Muscle of arm (tissue), 14 donors: ENCODE data around the gene GANAB. TPM values are rescaled to one million over a fixed set of nuclear protein-coding genes. Genes with fewer than 3 reads are reported as not detected.
"Not testable (repeated sequence)": the region's sequence is repeated elsewhere in the genome, so short reads cannot be mapped to it uniquely, and the experiment has no call there.

Source experiments
- DNase-seq: peaks from one replicate; pipeline ENCODE4 v3.0.0-alpha.2; 2013
- long read RNA-seq, 11 donors: transcript quantifications; one replicate each; lab custom pipeline, GENCODE V29; 2026
- polyA plus RNA-seq, 12 donors: library from polyadenylated mRNA; unstranded; fragments of 120-200 nt; gene quantifications; one replicate each; pipeline ENCODE4 v1.2.1, GENCODE V29; 2013; ENCODE audit not compliant: insufficient read length in 12 of 12

GANAB gene
- 100 to 1,000 TPM; 131 to 283 (median 176) TPM for polyA plus RNA-seq
- long read RNA-seq, donor 1, transcript GANAB-202 (24 exons, 3,608 nt) = major isoform, 6 of 50 reads
- long read RNA-seq, donor 1, partial matches to known transcripts = 39 of 50 reads
- long read RNA-seq, donor 1, other reads (novel, unspliced or antisense) = 0 of 50 reads
- long read RNA-seq, donor 2, partial matches to known transcripts = 0 of 10 reads
- long read RNA-seq, donor 2, other reads (novel, unspliced or antisense) = 0 of 10 reads
- long read RNA-seq, donor 3, transcript GANAB-202 (24 exons, 3,608 nt) = major isoform, 6 of 47 reads
- long read RNA-seq, donor 3, partial matches to known transcripts = 41 of 47 reads
- long read RNA-seq, donor 3, other reads (novel, unspliced or antisense) = 0 of 47 reads
- long read RNA-seq, donor 4, partial matches to known transcripts = 0 of 1 reads
- long read RNA-seq, donor 4, other reads (novel, unspliced or antisense) = 0 of 1 reads
- long read RNA-seq, donor 5 = 0 reads
- long read RNA-seq, donor 6, partial matches to known transcripts = 0 of 2 reads
- long read RNA-seq, donor 6, other reads (novel, unspliced or antisense) = 0 of 2 reads
- long read RNA-seq, donor 7, partial matches to known transcripts = 0 of 6 reads
- long read RNA-seq, donor 7, other reads (novel, unspliced or antisense) = 0 of 6 reads
- long read RNA-seq, donor 8, transcript GANAB-202 (24 exons, 3,608 nt) = major isoform, 5 of 56 reads
- long read RNA-seq, donor 8, partial matches to known transcripts = 46 of 56 reads
- long read RNA-seq, donor 8, other reads (novel, unspliced or antisense) = 0 of 56 reads
- long read RNA-seq, donor 9, partial matches to known transcripts = 13 of 19 reads
- long read RNA-seq, donor 9, other reads (novel, unspliced or antisense) = 0 of 19 reads
- long read RNA-seq, donor 10, partial matches to known transcripts = 0 of 7 reads
- long read RNA-seq, donor 10, other reads (novel, unspliced or antisense) = 0 of 7 reads
- long read RNA-seq, donor 11, transcript GANAB-208 (4 exons, 608 nt) = major isoform, 6 of 29 reads
- long read RNA-seq, donor 11, partial matches to known transcripts = 15 of 29 reads
- long read RNA-seq, donor 11, other reads (novel, unspliced or antisense) = 0 of 29 reads

DNA sequence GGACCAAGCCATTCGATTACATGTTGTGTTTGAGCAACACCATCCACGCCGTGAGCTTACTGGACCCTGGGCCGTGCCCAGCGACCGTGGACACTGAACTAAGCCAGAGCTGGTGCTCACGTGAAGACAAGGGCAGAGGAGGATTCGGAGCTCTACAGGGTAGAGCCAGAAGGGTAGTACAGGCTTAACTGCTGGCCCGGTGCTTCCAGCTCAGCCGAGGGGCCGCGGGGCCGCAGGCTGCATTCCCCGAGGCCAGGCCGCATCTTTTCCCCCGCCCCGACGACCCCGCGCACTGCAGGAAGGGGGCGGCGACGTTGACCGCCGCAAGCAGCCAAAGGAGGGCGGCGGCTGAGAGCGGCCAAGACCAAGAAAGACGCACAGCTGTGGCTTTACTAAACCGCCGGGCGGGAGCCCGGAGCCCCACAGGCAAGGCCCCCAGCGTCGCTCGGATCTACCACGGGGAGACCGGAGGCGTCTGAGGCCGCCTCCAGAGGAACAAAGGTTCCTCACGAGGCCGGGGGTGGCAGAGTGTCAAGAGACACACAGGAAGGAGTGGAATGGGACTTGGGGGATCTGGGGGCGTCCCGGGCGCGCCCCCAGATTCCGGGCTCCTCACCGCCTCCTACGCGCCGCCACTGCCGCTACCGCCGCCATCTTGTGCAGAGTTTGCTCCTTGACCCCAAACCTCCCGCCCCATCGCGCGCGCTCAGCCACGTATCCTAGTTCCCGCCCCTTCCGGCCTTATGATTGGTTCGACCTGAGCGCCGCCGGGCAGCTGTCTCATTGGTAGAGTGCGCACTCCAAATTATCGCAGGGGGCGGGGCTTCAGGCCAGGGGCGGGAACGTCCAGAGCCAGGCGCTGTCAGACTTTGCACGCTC, at the start of gene GANAB:
TSS of gene GANAB (minus strand) at position 668 of the 879 bp plus-strand sequence. CDS start at position 654, 14 bp downstream.
- peak; percentile 99 for DNase-seq

DNA sequence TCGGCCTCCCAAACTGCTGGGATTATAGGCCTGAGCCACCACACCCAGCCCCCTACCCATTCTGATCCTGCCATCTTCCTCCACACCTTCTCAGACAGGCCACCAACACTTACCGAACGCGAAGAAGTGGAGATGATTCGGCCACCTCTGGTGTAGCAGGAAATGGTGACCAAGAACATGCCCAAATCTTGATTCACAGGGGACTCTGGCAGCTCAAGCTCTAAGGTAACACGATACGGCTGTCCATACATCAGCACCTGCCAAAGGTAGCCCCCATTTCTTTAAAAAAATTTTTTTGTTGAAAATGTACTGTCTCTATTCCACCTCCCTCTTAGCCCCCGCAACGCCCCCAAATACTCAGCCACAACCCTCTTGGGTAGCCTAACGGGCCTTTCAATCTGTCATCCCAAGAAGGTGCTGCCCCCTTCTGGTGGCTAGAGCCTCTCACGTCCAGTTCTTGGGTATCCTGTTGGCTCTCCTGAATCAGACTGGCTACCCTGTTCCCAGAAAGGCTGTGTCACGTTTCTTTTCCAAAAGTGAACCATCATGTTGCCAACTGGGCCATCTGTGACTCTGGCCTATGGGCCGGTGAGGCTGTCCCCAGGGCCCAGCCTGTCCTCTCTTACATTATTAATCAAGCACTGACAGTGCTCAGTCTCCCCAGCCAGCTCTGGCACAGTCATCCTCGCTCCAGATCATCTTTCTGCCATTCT, 48.2 kb upstream of the GANAB start:
- DNase-seq = peak; percentile 80

DNA sequence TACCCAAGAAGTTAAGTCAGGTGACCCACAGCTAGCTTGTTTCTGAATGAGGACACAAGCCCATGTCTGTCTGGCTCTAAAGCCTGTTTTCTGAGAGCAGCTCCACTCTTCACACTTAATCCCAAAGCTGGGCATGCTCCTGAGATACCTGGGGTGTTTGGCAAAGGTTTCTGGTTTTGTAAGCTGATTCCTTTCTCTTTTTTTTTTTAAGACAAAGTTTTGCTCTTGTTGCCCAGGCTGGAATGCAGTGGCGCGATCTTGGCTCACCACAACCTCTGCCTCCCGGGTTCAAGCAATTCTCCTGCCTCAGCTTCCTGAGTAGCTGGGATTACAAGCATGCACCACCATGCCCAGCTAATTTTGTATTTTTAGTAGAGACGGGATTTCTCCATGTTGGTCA, 47.2 kb upstream of the GANAB start:
- not testable (repeated sequence) for DNase-seq

DNA sequence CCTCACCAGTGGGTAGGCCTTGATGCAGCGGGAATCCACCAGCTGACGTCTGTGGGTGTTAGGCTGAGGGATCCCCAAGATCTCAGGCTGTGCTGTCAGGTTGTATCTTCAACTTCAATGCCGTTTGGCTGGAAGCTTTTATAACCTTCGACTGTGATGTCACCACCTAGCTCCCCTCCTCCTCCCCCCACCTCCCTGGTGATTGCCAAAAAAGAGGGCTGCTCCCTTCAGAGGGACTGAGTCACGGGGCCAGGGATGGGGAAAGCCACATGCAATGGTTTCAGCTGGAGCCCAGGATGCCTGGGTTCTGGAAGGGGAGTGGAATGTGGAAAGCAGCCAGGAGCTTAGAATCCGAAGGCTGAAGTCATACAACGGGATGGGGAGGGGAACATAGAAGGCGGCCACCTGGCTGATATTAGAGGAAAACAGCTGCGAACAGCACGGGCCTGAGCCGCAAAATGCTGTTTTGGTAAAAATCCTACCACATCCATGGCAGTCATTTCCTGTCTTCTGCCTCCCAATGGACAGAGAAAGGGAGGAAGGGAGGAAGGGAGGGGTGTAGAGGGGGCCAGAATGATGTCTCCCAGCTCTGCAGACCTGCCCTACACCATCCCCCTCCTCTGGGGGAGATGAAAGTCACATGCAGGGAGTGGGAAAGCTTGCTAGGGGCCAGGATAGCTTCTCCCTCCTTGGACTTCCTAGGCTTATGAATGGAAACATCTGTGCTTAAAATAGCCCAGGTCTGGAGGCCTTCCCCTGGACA, 43.2 kb upstream of the GANAB start, which contains the start of gene LRRN4CL:
TSS of gene LRRN4CL (minus strand) at position 110 of the 763 bp plus-strand sequence. CDS start 1,022 bp downstream, outside the sequence.
- DNase-seq = peak; percentile 92

DNA sequence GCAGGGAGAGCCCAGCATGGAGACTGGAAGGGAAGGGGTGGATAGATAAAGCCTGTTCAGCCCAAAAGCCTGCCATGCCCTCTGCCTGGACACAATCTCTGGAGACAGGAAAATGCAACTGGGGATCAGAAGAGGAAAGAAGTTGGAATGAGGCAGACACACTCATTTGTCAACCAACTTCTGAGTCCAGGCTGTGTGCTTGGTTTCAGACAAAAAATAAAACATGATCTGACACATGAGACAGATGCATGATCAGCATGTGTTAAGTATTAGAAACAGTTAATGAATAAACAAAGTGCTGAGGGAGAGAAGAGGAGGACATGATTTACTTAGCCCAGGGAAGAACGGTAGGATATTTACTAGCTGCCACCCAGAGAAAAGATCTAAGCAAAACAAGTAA, 42.1 kb upstream of the GANAB start:
- DNase-seq = no peak

DNA sequence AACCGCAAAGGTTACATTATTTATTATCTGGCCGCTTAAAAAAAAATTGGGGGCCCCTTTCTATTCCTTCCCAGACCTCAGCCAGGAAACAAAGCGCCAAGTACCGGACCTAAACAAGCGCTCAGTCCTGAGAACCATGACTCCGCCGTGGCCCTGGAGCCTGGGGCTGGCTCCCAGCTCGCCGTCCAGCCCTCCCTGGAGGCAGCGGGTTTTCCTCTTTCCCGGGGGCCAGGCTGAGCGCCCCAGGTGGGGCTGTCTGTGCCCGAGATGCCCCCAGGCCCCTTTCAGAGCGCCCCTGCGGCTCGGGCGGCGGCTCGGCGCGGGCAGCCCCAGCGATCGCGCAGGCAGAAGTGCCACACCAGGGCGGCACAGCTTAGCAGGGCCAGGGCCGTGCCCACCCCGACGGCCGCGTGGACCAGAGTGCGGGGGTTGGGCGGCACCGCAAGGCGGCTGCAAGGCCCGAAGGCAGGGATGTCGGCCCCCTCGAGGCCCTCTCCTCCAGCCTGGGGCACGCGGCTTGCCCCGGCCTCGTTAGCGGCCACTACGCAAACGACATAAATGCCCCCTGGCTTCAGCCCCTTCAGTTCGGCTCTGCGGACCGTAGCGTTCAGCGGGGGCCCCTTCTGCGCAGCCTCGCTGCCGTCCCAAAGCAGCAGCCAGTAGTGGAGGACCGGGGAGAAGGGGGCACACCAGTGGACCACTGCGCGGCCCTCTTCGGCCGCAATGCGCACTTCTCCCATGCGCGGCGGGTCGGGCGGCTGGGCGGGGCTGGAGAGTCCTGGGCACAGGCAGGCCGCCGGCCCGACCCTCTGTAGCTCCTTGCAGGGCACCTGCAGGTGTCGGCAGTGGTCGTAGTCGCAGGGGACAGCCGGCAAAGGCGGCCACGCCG, 41.3 kb upstream of the GANAB start:
- no peak for DNase-seq

DNA sequence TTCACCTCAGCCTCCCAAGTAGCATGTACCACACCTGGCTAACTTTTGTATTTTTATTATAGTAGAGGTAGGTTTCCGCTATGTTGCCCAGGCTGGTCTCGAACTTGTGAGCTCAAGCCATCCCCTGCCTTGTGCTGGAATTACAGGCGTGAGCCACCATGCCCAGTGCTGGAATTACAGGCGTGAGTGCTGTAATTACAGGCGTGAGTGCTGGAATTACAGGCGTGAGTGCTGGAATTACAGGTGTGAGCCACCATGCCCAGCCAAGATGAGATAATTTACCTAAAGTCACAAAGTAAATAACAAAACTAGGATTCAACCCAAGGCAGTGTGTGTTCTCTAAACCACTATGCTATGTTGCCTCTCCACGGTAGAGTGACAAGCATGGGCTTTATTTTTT, 36.1 kb upstream of the GANAB start:
- no peak for DNase-seq

DNA sequence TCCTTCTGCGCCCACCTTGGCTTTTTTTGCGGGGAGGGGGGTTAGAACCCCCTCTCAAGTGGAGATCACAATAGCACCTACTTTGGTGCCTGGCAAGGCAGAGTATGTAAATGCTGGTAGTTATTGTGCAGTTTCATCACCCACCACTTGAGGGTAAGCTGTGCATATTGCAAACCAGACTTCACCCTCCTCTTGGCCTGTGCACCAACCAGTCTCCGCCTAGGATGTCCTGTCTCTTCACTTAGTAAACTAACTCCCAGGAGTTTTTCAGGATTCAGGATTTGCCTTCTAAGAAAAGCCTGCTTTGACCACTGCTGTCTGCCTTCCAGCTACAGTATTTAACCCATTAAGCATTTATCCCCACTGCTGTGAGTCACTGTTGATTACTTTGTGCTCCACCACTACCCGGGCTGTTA, 34.4 kb upstream of the GANAB start:
- no peak for DNase-seq

DNA sequence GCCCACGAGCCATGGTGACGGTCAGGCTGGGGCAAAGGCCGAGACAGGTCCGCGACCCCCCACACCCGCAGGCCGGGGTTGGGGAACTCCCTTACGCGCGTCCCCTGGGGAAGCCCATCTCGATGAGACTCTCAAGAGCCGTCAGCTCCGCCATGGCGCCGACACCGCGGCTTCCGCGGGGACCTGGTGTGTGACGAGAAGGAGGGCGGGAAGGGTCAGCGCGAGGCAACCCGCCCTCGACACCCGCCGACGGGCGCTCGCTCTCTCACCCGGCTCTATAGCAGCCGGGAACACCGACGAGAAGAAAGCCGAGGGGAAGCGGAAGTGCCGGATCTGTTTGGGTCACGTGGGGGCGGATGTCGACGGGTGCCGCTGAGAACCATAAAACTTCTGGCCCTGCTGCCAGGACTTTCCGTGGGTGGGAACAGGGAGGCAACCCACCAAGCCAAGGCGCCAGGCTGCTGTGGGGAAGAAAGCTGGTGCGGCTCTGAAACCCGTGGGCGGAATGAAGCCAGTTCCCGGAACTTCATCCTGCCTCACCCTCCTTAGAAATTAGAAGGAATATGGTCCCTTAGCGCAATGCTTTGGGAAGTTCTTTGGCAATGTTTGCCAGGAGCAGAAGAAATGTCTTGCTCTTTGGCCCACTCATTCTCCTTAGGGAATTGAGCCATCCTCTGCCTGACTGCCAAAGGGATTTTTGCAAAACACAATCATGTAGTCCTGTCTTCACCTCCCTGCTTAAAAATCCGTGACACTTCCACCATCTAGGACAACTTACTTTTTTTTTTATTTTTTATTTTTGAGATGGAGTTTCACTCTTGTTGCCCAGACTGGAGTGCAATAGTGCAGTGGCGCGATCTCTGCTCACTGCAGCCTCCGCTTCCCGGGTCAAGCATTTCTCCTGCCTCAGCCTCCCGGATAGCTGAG, 32.6 kb upstream of the GANAB start, which contains the start of gene UBXN1:
TSS of gene UBXN1 (minus strand) at position 304 of the 927 bp plus-strand sequence. CDS start at position 154, 150 bp downstream.
- peak; percentile 94 for DNase-seq

DNA sequence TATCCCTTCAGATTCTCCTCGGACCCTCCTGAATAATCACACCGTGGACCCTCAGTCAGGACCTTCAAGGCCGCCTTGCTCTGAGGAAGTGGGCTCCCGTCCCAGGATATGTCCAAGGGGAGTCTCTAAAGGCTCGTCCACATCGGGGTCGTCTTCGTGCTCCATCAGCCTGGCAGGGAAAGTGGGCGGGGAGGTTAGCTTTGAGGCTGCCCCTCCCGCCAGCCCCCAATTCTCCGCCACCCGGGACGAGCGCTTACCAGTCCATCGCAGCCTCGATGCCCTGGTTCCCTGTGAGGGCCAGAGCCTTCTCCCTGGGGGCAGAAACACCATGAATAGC, 32.0 kb upstream of the GANAB start:
- no peak for DNase-seq

DNA sequence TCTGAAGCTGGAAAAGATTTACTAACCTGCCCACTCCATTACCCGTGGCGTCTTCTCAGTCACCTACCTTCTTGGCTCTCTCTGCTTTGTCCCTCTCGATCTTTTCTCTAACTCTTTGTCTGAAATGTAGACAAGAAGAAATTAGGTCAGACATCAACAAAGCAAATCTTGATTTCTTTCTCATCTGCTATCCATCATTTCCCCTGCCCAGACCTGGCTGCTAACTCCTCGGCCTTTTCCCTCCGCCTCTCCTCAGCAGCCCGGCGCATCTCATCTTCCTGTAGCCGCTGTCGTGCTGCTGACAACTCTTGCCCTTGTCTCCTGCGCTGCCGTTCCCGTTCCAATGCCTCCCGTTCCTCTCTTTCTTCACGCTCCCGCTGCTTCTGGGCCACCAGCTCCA, 31.3 kb upstream of the GANAB start:
- DNase-seq = no peak

DNA sequence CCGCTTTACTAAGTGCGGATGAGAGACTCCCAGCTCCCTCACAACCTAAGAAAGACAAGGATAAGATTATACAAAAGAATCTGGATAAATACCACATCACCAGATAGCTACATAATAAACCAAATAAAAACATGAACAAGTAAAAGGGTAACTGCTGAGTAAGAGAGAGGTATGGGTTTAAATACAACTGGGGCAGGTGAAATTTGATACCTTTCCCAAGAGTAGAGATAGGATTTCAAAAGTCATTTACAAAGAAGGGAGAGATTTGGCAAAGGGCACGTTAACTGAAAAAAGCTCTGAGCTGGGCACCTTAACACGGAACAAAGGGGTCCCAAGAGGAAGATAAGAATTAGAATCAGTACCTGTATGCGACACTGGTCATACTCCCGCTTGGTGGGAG, 30.7 kb upstream of the GANAB start:
- no peak for DNase-seq

DNA sequence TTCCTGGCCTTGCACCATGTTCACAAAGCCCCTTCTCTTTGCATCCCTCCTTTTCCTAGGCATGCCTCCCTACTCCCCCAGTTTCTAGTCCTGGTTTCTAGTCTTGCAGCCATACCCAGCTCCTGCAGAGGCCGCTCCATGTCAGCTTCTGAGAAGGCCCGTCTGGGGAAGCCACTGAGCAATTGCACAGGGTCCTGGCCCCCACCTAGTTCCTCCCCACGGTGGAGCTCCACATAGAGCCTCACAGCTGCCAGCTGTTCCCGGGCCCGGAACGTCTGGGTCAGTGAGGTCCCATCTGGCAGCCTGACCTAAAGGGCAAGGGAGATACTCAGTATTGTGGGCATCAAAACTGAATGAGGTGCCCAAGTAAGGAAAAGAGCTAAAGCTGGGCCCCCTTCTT, 30.3 kb upstream of the GANAB start:
- DNase-seq = no peak

DNA sequence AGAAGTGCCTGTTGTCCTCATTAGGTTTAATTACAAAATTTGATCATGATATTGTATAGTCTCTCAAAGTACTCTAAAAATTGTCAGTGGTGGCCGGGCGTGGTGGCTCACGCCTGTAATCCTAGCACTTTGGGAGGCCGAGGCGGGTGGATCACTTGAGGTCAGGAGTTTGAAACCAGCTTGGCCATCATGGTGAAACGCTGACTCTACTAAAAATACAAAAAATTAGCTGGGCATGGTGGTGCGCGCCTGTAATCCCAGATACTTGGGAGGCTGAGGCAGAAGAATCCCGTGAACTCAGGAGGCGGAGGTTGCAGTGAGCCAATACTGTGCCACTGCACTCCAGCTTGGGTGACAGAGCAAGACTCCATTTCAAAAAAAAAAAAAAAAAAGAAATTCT, 29.0 kb upstream of the GANAB start:
- DNase-seq = not testable (repeated sequence)

DNA sequence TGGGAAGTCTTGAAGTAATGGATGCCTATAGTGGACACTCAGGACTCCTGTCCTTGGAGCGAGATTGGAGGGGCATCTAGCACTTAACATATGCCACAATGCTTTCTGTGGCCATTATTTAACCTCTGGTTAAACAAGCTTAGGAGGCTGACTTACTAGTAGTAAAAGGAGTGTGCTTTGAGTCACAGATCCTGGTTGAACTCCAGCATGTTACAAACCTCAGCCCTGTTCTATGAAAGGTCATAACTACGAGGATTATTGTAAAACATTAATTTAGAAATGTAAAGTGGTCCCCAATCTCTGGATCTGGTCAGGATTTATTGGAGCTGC, 26.7 kb upstream of the GANAB start:
- no peak for DNase-seq

DNA sequence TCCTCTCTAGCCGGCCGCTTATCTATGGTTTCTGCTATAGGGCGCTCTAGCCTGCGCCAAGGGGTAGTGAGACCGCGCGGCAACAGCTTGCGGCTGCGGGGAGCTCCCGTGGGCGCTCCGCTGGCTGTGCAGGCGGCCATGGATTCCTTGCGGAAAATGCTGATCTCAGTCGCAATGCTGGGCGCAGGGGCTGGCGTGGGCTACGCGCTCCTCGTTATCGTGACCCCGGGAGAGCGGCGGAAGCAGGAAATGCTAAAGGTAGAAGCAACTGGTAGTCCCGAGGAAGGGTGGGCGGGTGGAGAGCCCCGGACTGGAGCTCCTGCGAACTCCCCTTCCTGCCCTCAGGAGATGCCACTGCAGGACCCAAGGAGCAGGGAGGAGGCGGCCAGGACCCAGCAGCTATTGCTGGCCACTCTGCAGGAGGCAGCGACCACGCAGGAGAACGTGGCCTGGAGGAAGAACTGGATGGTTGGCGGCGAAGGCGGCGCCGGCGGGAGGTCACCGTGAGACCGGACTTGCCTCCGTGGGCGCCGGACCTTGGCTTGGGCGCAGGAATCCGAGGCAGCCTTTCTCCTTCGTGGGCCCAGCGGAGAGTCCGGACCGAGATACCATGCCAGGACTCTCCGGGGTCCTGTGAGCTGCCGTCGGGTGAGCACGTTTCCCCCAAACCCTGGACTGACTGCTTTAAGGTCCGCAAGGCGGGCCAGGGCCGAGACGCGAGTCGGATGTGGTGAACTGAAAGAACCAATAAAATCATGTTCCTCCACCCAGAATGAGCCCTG, 25.4 kb upstream of the GANAB start, which contains the start of the genes LBHD1 and UQCC3:
TSS of gene LBHD1 (minus strand) at position 660 of the 782 bp plus-strand sequence. CDS start 2,236 bp downstream, outside the sequence.
TSS of gene UQCC3 (plus strand) at position 66 of the 782 bp plus-strand sequence. CDS start at position 139, 73 bp downstream.
- peak; percentile 85 for DNase-seq
